Common myeloid progenitor, CD34-positive (primary cell): ENCODE measurements around the gene PORCN.

Source experiments
- CTCF ChIA-PET: fragments of 350-600 bp; sonication (Branson Sonifier 250); formaldehyde crosslinking; loops from one replicate; lab custom pipeline; 2021; ENCODE audit warnings: antibody characterized with exemption; lab: Charles Lee
- POLR2A ChIA-PET: fragments of 350-600 bp; sonication (Branson Sonifier 250); formaldehyde crosslinking; loops from one replicate; lab custom pipeline; 2021; ENCODE audit warnings: antibody characterized with exemption; lab: Charles Lee
- DNase-seq, 3 donors: peaks; one replicate each; pipeline versions ENCODE4 v3.0.0 to v3.0.0-alpha.2; 2013
- H3K27ac ChIP-seq, 2 experiments: 1 replicate in 1 of 2; 2 replicates in 1 of 2; pipeline ENCODE4 v1.7.0; 2013; ENCODE audit warnings: inconsistent platforms in 2 of 2, low read length in 2 of 2, mild to moderate bottlenecking in 2 of 2, low read depth in 1 of 2, moderate library complexity in 1 of 2; ENCODE audit not compliant: severe bottlenecking in 2 of 2, insufficient read depth in 1 of 2, poor library complexity in 1 of 2
- H3K27me3 ChIP-seq, 5 experiments: replicated peaks in 2 of 5; 1 replicate in 3 of 5; 2 replicates in 2 of 5; pipeline versions ENCODE4 v1.6.1 to v1.7.0; 2013; ENCODE audit warnings: low read length in 4 of 5, mild to moderate bottlenecking in 2 of 5, moderate library complexity in 2 of 5, inconsistent platforms in 1 of 5; ENCODE audit not compliant: insufficient read depth in 5 of 5, control insufficient read depth in 4 of 5
- H3K36me3 ChIP-seq, 4 experiments: 1 replicate in 2 of 4; 2 replicates in 2 of 4; pipeline versions ENCODE4 v1.6.1 to v1.7.0; 2013; ENCODE audit warnings: low read length in 3 of 4, control low read depth in 1 of 4, mild to moderate bottlenecking in 1 of 4; ENCODE audit not compliant: control insufficient read depth in 4 of 4, insufficient read depth in 4 of 4
- H3K4me1 ChIP-seq, 4 experiments: 1 replicate in 3 of 4; 2 replicates in 1 of 4; pipeline versions ENCODE4 v1.6.1 to v1.7.1; 2013; ENCODE audit warnings: low read length in 3 of 4, mild to moderate bottlenecking in 3 of 4, control low read depth in 1 of 4, inconsistent platforms in 1 of 4, moderate library complexity in 1 of 4; ENCODE audit not compliant: control insufficient read depth in 4 of 4, insufficient read depth in 4 of 4; ENCODE audit errors: control extremely low read depth in 1 of 4
- H3K4me3 ChIP-seq, 7 experiments: 1 replicate in 4 of 7; 2 replicates in 3 of 7; pipeline versions ENCODE4 v1.5.1 to v1.7.0; 2013; ENCODE audit warnings: mild to moderate bottlenecking in 7 of 7, low read length in 6 of 7, moderate library complexity in 6 of 7, inconsistent platforms in 2 of 7, low read depth in 2 of 7, control low read depth in 1 of 7; ENCODE audit not compliant: insufficient read depth in 4 of 7, control insufficient read depth in 1 of 7; ENCODE audit errors: extremely low read depth in 1 of 7
- H3K9me3 ChIP-seq, 5 experiments: 1 replicate in 4 of 5; 2 replicates in 1 of 5; pipeline versions ENCODE4 v1.6.1 to v1.7.1; 2013; ENCODE audit warnings: low read length in 4 of 5, mild to moderate bottlenecking in 2 of 5, inconsistent platforms in 1 of 5, low read depth in 1 of 5, moderate library complexity in 1 of 5; ENCODE audit not compliant: control insufficient read depth in 4 of 5, insufficient read depth in 2 of 5; ENCODE audit errors: control extremely low read depth in 1 of 5
- WGBS: methylation state at CpG from one replicate; pipeline ENCODE4 v1.1.5; 2013; ENCODE audit not compliant: insufficient coverage; 5-methylcytosine and 5-hydroxymethylcytosine counted together

Gene PORCN

GRCh38 chrX:48482526-48482925, 26.3 kb upstream of the PORCN start:
- Histone ChIP-seq H3K9me3 (no peaks in the 10 kb centered on the region), H3K27ac (no peak overlapping the region), H3K27me3 (no peaks in the 10 kb centered on the region), H3K36me3 (peaks cover 5 to 39% (median 20%) of the 10 kb centered on the region in 4 experiments), H3K4me3 (no peak overlapping the region), H3K4me1 (peaks cover 0 to 3% (median under 1%) of the 10 kb centered on the region in 4 experiments)
- ChIA-PET POLR2A (no interaction called here), CTCF (no interaction called here)
- 75% methylated on average over 4 of the region's 7 CpGs for WGBS
- DNase-seq = no peak

DNA sequence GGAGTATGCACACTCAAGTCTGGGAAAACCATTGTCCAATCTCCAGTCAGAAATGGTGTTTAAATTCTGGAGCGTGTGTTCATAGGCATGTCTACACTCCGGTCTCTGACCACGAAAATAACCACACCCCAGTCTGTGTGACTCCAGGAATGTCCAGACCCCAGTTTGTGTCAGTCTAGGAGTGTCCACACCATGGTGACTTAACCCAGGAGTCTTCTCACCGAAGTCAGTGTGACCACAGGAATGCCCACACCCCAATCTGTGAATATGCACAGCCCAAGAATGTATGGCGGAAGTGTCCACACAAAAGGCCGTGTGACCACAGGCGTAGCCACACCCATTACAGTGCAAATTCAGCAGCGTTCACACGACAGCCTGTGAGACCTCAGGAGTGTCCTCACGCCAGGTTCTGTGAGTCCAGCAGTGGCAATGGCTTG, 21.4 kb upstream of the PORCN start:
- peaks cover 3 to 21% (median 6%) of the 10 kb centered on the region in 4 experiments for H3K36me3 ChIP-seq
- peaks cover 0 to 5% (median 0%) of the 10 kb centered on the region in 5 experiments for H3K9me3 ChIP-seq
- WGBS = 77% methylated on average over 8 of the region's 10 CpGs
- POLR2A ChIA-PET = interaction anchor here (0.6 kb wide), 1 partner anchor 1221 kb away, joined by 4 read pairs; no protein-coding TSS in a partner anchor
- no peaks in the 10 kb centered on the region for H3K27me3 ChIP-seq
- H3K4me1 ChIP-seq = no peaks in the 10 kb centered on the region
- CTCF ChIA-PET = no interaction called here
- DNase-seq = no peak
- H3K4me3 ChIP-seq = no peak overlapping the region
- H3K27ac ChIP-seq = no peak overlapping the region

GRCh38 chrX:48488034-48488433, 20.8 kb upstream of the PORCN start:
- Histone ChIP-seq H3K9me3 (peaks cover 0 to 5% (median 0%) of the 10 kb centered on the region in 5 experiments), H3K4me1 (no peaks in the 10 kb centered on the region), H3K27me3 (no peaks in the 10 kb centered on the region), H3K27ac (no peak overlapping the region), H3K4me3 (no peak overlapping the region), H3K36me3 (peaks cover 3 to 15% (median 6%) of the 10 kb centered on the region in 4 experiments)
- 88% methylated on average over 3 of the region's 3 CpGs for WGBS
- CTCF ChIA-PET = no interaction called here
- POLR2A ChIA-PET = no interaction called here
- no peak for DNase-seq

DNA sequence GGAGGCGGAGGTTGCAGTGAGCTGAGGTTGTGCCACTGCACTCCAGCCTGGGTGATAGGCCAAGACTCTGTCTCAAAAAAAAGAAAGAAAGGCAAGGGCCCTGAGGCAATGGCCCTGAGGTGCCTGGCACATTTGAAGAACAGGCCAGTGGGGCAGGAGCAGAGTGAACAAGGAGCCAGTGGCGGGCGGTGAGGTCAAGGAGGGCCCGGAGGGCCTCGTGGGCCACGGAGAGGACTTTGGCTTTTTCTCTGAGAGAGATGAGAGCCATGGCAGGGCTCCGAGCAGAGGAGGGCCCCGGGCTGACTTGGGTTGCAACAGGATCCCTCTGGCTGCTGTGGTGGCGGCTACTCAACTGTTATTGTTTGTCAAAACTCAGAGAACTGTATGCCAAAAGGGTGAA, 19.5 kb upstream of the PORCN start:
- WGBS = 95% methylated on average over 8 of the region's 9 CpGs
- Histone ChIP-seq H3K4me1 (no peaks in the 10 kb centered on the region), H3K27me3 (no peaks in the 10 kb centered on the region), H3K36me3 (peaks cover 0 to 8% (median 5%) of the 10 kb centered on the region in 4 experiments), H3K9me3 (peaks cover 0 to 5% (median 0%) of the 10 kb centered on the region in 5 experiments), H3K27ac (no peak overlapping the region), H3K4me3 (no peak overlapping the region)
- no peak for DNase-seq
- CTCF ChIA-PET = no interaction called here
- POLR2A ChIA-PET = no interaction called here

GRCh38 chrX:48489892-48490291, 18.9 kb upstream of the PORCN start:
- Histone ChIP-seq H3K4me3 (no peak overlapping the region), H3K9me3 (peaks cover 0 to 5% (median 0%) of the 10 kb centered on the region in 5 experiments), H3K36me3 (peaks cover 0 to 8% (median 5%) of the 10 kb centered on the region in 4 experiments), H3K4me1 (no peaks in the 10 kb centered on the region), H3K27ac (no peak overlapping the region), H3K27me3 (no peaks in the 10 kb centered on the region)
- no peak for DNase-seq
- 100% methylated on average over 1 of the region's 2 CpGs for WGBS
- POLR2A ChIA-PET = no interaction called here
- CTCF ChIA-PET = no interaction called here

DNA sequence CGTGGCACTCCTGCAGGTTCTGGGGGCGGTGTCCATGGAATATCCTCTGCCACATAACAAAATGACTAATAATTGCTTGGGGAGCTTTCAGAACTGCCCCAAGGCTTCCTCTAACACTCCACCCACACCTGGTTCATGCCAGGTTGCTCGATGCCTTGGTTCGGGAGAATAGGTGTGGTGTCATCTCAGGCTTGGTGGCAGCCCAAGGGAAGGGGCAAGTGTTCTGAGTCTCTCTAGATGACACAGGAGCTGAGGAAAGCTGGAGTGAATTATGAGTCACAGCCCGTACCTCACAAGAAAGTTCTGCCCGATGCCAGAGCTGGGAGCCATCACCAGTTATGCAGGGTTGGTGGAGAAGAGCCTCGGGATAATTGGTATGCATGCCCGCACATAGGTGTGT, 18.1 kb upstream of the PORCN start:
- DNase-seq = no peak
- no peak overlapping the region for H3K4me3 ChIP-seq
- no peaks in the 10 kb centered on the region for H3K4me1 ChIP-seq
- no peak overlapping the region for H3K27ac ChIP-seq
- POLR2A ChIA-PET = no interaction called here
- H3K27me3 ChIP-seq = no peaks in the 10 kb centered on the region
- 93% methylated on average over 5 of the region's 8 CpGs for WGBS
- CTCF ChIA-PET = no interaction called here
- peaks cover 0 to 5% (median 0%) of the 10 kb centered on the region in 5 experiments for H3K9me3 ChIP-seq
- peaks cover 0 to 6% (median 2%) of the 10 kb centered on the region in 4 experiments for H3K36me3 ChIP-seq

GRCh38 chrX:48491809-48492208, 17.0 kb upstream of the PORCN start:
- Histone ChIP-seq H3K36me3 (peaks cover 0 to 4% (median 2%) of the 10 kb centered on the region in 4 experiments), H3K9me3 (peaks cover 0 to 5% (median 0%) of the 10 kb centered on the region in 5 experiments), H3K27ac (no peak overlapping the region), H3K27me3 (no peaks in the 10 kb centered on the region), H3K4me3 (no peak overlapping the region), H3K4me1 (no peaks in the 10 kb centered on the region)
- CTCF ChIA-PET = no interaction called here
- no peak for DNase-seq
- POLR2A ChIA-PET = no interaction called here
- 87% methylated on average over 9 of the region's 9 CpGs for WGBS
